GM18858 (cell line): Measurements from ENCODE around the gene GALNT12.

Experiments used
- ATAC-seq: cut with Tn5 transposase; IDR thresholded peaks from one replicate; pipeline ENCODE4 v1.9.1; 2021; ENCODE audit not compliant: unreplicated experiment

GALNT12 gene

GRCh38 chr9:98855592-98855991 is 48.1 kb downstream of the GALNT12 start:
- ATAC-seq = no peak

DNA sequence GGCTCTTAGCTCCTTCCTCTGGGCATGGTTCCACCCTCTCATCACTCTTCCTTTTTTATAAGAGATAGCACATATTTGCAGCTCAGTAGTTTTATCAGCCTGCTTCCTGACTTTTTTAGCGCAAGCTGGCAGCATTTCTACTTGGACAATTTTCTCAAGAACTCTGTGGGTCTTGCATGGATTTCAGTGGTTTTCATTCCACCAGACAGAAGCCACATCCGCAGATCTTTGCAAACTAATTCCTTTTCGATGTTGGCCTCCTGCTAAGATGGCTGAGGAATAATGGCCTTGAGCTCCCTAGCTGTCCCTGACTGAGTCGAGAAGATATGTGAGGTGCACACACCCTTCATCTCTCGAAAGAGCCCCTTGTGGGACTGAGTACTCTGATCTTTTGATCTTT is 49.5 kb downstream of the GALNT12 start:
- no peak for ATAC-seq

DNA sequence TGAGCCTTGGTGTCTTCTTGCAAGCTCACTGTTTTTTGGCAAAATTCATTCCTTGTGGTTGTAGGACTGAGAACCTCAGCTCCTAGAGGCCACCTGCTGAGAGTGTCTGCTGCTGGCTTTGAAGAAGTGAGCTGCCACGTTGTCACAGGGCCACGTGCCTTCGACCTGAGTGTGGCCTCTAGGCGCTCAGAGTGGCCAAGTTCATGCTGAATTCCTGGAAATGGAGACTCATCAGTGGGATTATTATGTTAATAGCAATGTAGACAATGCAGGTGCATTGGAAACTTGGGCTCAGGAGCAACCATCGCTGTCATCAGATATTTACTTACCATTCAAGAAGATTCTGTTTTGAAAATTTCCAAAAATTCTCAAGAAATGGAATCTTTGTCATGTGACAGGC is 52.5 kb downstream of the GALNT12 start:
- no peak for ATAC-seq

GRCh38 chr9:98860871-98861293 is 53.4 kb downstream of the GALNT12 start:
- no peak for ATAC-seq

DNA sequence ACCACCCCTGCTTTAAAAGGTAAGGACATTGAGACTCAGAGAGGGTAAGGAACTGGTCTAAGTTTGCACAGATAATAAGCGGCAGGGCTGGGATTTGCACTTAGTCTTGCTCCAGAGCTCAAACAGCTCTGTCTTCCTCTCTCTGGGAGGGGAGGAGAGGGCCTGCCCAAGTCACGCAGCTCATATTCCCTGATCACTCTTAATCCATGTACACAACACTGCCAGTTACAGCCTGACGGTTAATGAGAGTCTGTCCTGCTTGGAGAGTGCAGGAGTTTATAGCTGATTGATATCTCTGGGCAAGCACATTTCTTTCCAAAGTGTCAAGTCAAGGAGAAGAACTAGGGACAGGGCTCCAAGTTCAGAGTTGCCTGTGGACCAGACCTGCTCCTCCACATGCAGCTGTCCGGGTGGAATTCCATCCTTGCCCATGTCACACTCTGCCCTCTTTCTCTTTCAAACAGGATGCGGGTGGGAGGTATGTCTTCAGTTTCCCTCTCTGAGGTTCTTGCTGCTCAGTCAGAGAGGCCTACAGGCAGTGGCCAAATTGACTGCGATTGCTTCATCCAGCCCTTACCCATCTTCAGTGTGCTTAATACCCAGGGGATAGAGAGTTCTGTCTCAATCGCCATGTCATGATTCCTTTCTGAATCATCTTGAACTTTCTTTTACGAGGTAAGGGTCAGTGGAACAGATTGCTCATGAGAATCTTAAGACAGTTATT is 54.5 kb downstream of the GALNT12 start:
- ATAC-seq = no peak

DNA sequence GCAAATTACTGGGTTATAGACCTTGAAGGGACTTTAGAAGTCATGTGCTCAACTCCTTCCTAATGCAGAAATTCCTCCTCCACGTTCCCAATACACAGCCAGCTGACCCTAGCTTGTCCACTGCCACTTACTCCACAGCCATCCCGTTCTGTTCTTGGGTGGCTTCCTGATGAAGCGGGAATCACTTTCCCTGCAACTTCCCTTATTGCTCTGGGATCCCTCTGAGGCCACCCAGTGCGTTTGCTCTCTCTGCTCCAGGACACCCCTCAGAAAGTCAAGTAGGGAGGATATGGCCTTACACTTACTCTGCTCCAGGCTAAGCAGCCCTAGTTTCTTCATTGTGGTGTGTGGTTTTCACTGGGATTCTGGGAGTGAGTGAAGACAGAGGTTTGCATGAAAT is 55.5 kb downstream of the GALNT12 start:
- no peak for ATAC-seq

- no peak for ATAC-seq
Measured at GRCh38 chr9:98864281-98865174, 57.1 kb downstream of the GALNT12 start.

DNA sequence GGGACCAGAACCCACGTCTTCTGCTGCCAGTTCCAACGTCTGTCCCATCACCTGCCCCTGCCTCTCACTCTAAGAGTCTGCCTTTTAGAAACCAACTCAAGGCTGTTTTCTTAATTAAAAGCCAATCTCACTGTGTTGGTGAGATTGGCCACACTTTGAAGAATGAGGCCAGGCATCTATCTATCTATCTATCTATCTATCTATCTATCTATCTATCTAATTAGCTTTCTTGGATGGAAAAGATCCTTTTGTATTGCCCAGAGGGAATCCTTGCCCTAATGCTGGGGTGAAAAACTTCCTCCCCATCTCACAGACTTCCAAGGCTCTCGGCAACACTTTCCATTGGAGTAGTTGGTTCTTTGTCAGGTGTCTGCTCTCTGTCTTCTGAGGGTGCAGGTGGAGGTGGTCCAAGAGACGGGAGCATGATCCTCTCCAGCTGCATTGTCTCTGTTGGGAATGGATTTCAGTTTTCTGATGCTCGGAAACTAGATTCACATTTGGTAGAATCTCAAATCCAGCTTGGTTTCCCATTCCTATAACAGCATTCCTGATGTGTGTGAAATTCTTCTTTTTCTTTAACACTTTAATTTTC is 57.9 kb downstream of the GALNT12 start:
- no peak for ATAC-seq

DNA sequence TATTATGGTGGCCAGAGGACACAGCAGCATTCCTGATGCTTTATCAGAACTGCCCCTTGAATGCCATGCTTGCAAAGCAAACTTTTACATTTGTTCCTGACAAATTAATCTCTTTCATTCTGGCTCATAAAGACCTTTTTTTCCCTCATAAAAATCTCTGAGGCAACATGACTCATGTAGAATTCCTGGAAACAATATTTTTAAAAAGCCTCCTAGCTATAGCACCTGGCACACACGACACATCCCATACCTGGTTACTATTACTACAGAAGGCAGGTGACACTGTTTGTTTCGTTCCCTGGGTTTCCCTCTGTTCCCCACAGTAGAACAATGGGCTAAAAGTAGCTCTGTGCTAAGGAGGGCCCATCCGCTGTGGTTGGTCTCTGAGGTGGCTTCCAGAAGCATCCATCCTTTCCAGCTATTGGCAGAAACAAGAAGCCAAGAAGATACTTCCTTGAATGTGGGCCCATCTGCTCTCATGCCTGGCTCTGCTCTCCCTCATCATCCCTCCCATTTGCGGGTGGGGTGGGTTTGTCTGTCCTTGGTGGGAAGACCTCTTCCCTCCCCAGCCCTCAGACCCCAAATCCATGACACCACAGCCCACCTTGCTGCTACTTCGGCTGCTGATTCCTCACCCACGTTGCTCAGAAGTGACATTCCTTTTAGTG is 59.1 kb downstream of the GALNT12 start:
- no peak for ATAC-seq

DNA sequence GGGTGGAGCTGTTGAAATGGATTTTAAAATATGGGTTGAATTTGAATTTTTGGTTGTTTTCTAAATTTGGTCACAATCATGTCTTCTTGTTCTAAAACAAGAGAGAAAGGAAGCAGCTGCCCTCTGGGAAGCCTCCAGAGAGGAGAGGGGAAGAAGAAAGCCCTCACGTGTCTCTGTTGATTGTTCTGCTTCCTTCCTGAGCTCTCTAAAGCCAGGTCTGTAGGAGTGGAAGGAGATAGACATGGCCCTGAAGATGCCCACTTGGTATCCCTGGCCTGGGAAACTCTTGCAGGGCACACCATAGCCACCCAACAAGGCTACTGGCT is 59.6 kb downstream of the GALNT12 start:
- ATAC-seq = no peak

DNA sequence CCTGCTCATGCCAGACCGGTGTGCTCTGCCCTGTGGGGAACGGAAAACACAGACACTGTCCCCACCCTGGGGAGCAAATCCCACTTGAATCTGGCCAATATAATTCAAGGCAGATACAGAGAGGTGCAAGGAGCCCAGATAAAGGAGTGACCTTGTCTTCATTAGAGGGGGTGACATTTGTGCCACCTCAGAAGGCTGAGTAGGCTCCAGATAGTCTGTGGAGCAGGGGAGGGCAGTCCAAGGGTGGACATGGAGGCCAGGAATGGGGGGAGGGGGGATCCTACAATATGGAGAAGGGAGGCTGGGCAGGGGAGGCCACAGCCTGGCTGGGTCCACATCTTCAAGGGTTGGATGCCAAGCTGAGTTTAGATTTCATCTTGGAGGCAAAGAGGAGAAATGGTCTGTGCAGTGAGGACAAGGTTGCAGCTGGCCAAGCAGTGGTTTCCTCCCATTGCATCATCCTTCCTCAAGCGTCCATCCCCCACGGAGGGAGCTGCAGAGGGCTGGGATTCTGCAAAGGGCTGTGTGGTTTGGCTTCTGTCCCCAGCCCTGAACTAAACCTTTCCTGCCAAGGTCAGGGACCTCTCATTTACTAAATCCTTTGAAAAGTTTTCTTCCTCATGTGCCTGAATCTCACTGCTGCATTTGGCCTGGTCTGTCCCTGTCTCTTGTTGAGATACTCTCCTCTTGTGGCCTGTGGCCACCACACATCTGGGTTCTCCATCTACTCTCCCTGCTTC is 60.1 kb downstream of the GALNT12 start:
- no peak for ATAC-seq

- ATAC-seq = no peak
Measured at GRCh38 chr9:98869078-98869745, 61.7 kb downstream of the GALNT12 start.

DNA sequence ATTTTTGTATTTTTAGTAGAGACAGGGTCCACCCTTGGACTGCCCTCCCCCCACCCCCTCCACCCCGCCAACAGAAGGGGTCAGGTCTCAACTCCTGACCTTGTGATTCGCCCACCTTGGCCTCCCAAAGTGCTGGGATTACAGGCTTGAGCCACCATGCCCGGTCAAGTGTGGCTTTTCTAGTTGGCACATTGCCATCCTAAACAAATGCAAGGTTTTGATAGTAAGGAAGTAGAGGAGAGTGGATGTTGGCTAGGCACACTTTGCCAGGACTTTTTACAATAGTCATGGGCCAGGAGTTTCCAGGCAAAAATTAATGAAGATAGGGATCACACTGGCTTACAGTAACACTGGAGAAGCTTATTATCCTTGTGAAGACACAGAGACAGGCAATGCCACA is 62.4 kb downstream of the GALNT12 start:
- ATAC-seq = no peak

DNA sequence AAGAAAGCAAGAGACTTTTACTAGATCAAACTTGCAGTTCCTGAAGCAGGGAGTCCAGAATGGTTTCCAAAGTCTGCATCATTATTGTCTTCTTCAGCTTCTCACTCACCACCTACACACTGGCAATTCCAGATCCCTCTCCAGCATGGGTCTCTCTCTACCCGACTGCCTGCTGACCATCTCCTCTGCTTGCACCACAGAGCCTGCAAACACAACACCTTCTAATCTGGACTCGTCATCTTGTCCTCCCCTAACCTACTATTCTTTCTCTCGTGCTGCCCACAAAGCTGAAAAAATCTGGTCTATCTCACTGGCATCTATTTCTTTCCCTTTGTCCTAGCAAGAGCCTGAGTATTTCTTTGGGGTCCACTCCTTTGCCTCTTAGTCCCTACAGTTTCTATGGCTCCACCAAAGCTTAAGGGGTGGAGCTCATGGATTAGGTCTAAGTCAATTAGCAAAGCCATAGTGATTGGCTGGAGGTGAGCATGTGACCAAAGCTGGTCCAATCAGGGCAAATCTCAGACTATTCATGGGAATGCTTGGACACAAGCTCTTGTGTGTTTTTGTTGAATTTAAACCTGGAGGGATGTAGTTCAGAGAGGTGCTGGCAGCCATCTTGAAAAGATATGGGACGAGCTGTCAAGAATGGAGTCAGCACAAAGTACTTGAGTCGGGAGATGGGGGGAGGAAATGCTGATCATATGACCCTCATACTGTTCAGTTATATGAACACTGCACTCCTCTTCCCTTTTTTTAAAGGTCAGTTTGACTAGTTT is 63.5 kb downstream of the GALNT12 start:
- ATAC-seq = no peak

DNA sequence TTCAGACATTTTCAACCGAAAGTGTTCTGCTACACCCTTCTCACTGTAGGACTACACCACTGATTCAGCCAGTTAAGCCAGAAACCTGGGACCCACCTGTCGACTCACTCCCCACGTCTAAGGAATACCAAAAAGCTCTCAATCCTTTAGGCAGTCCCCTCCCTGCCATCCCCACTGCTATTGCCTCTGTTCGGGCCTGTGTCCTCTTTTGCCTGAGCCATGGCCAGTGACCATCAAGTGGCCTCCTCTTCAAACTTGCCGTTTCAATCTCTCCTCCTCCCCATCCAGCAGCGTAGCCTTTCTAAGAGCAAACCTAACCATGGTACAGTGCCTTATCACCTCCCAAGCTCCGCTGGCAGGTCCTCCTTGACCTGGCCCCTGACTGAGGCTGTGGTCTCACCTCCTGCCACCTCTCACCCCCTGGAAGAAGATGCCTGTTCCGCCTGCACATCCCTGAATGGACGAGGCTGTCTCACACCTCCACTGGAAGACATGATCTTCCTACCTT is 64.1 kb downstream of the GALNT12 start:
- no peak for ATAC-seq

DNA sequence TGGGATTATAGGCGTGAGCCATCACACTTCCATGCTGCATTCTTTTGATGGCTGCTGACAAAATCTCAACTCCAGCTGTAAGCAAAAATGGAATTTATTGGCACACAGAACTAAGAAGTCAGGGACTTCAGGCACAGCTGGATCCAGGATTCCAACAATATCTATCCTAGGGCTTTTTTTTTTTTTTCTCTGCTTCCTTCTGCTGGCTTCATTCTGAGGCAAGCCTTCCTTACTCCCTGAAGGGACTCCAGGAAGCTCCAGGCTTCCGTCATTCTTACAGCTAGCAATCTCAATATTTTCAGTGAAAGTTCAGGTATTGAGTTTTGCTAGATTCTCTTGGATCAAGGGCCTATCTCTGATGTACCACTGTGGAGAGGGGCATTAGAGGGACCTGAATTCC is 66.1 kb downstream of the GALNT12 start:
- no peak for ATAC-seq

- no peak for ATAC-seq
Measured at GRCh38 chr9:98873951-98874371, 66.5 kb downstream of the GALNT12 start.

DNA sequence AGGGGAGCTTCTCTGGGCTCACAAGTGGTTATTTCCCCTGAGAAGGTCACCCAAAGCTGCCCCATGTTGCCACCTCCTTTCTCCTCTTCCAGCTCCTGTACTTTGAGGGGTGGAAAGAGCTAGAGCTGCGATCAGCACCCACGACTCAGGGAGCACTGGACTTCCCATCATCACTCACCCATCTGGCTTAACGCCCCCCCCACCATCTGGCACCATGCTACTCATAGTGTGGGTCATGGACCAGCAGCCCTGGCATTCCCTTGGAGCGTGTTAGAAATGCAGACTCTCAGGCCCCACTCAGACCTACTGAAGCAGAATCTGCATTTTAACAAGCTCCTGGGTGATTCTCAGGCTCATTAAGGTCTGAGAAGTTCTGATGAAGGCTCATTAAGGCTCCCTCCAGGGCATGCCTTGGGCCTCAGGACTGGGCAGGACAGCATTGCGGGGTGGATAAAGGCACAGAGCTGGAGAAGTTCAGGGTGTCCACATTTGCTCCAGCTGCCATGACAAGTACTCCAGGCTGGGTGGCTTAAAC is 67.3 kb downstream of the GALNT12 start:
- ATAC-seq = no peak

GRCh38 chr9:98875536-98875935 is 68.1 kb downstream of the GALNT12 start:
- ATAC-seq = no peak
